ENCODE data around the gene LGALS9B. TPM values are rescaled to one million over a fixed set of nuclear protein-coding genes. Genes with fewer than 3 reads are reported as not detected.
"Not testable (repeated sequence)": the region's sequence is repeated elsewhere in the genome, so short reads cannot be mapped to it uniquely, and the experiment has no call there.

Gene LGALS9B
- total RNA-seq (not detected in 2 replicates), polyA plus RNA-seq (not detected in 2 replicates), polyA minus RNA-seq (not detected in 2 replicates), Bru-seq, nascent RNA (not detected), BruChase-seq, experiment 1, labeled RNA remaining after a 6-hour chase (not detected), BruChase-seq, experiment 2, labeled RNA remaining after a 2-hour chase (not detected)
- polyA plus RNA-seq (2011; cell fraction: cytosol; rRNA removed), result not detected in 2 replicates
- polyA plus RNA-seq (2011; cell fraction: nucleus; rRNA removed), result not detected in 2 replicates
- polyA plus RNA-seq (2012), result not detected in 2 replicates
- polyA minus RNA-seq (2011; cell fraction: cytosol; rRNA and poly(A)+ RNA removed), result not detected
- not detected in 2 replicates for polyA minus RNA-seq (2011; cell fraction: nucleus; rRNA and poly(A)+ RNA removed)
- long read RNA-seq, result 0 reads

- CTCF ChIA-PET; H3K4me3 ChIP-seq (replicated peaks in 1 of 3; ENCODE audit: insufficient read depth in 1 of 3, low read depth in 1 of 3, low read length in 3 of 3); H3K27me3 ChIP-seq (ENCODE audit: control insufficient read depth in 2 of 2, insufficient read depth in 2 of 2, low read length in 2 of 2); H3K36me3 ChIP-seq (ENCODE audit: control insufficient read depth in 2 of 2, extremely low read depth in 1 of 2, insufficient read depth in 2 of 2, low read length in 2 of 2); H3K27ac ChIP-seq (ENCODE audit: insufficient read depth, low read depth, low read length); intact Hi-C loops (cut with micrococcal nuclease); H3K4me1 ChIP-seq (ENCODE audit: control insufficient read depth, extremely low read depth, insufficient read depth, low read length); H3K9ac ChIP-seq (replicated peaks; ENCODE audit: extremely low read depth, insufficient read depth, low read length); DNase-seq (ENCODE audit: low read depth, low spot score); H2AFZ ChIP-seq (ENCODE audit: low read depth, low read length); dilution Hi-C loops (cut with MboI; ENCODE audit: extremely low pct_ligation_motif_present, low sequenced_read_pairs); POLR2A ChIA-PET; H3K4me2 ChIP-seq (ENCODE audit: insufficient read depth, low read length); H3K9me3 ChIP-seq (replicated peaks; ENCODE audit: control insufficient read depth, insufficient read depth, low read length); H4K20me1 ChIP-seq (replicated peaks; ENCODE audit: control insufficient read depth, extremely low read depth, insufficient read depth, low read length); H3K9me1 ChIP-seq (replicated peaks; ENCODE audit: control insufficient read depth, extremely low read depth, insufficient read depth, low read length); BruUV-seq (replicated peaks); FAIRE-seq; H3K79me2 ChIP-seq (ENCODE audit: control insufficient read depth, insufficient read depth, low read length): not testable (repeated sequence)
Measured at GRCh38 chr17:20467447-20467846, at the start of gene LGALS9B. TSS of gene LGALS9B (minus strand) at chr17:20467539. CDS start at chr17:20467470, 69 bp downstream.

- CTCF ChIA-PET; H3K4me1 ChIP-seq (ENCODE audit: control insufficient read depth, extremely low read depth, insufficient read depth, low read length); BruUV-seq (replicated peaks); FAIRE-seq; H2AFZ ChIP-seq (ENCODE audit: low read depth, low read length); H3K9me3 ChIP-seq (replicated peaks; ENCODE audit: control insufficient read depth, insufficient read depth, low read length); H3K9me1 ChIP-seq (replicated peaks; ENCODE audit: control insufficient read depth, extremely low read depth, insufficient read depth, low read length); POLR2A ChIA-PET; H3K4me3 ChIP-seq (replicated peaks in 1 of 3; ENCODE audit: insufficient read depth in 1 of 3, low read depth in 1 of 3, low read length in 3 of 3); H3K4me2 ChIP-seq (ENCODE audit: insufficient read depth, low read length); dilution Hi-C loops (cut with MboI; ENCODE audit: extremely low pct_ligation_motif_present, low sequenced_read_pairs); intact Hi-C loops (cut with micrococcal nuclease); DNase-seq (ENCODE audit: low read depth, low spot score); H3K9ac ChIP-seq (replicated peaks; ENCODE audit: extremely low read depth, insufficient read depth, low read length); H3K27me3 ChIP-seq (ENCODE audit: control insufficient read depth in 2 of 2, insufficient read depth in 2 of 2, low read length in 2 of 2); H3K27ac ChIP-seq (ENCODE audit: insufficient read depth, low read depth, low read length); H4K20me1 ChIP-seq (replicated peaks; ENCODE audit: control insufficient read depth, extremely low read depth, insufficient read depth, low read length); H3K36me3 ChIP-seq (ENCODE audit: control insufficient read depth in 2 of 2, extremely low read depth in 1 of 2, insufficient read depth in 2 of 2, low read length in 2 of 2); H3K79me2 ChIP-seq (ENCODE audit: control insufficient read depth, insufficient read depth, low read length): not testable (repeated sequence)
Measured at GRCh38 chr17:20516986-20517385, 49.6 kb upstream of the LGALS9B start.

GRCh38 chr17:20515099-20515498 is 47.8 kb upstream of the LGALS9B start:
- intact Hi-C loops (cut with micrococcal nuclease), result not testable (repeated sequence)

GRCh38 chr17:20513539-20513938 is 46.2 kb upstream of the LGALS9B start:
- H3K9me3 ChIP-seq (replicated peaks; ENCODE audit: control insufficient read depth, insufficient read depth, low read length); FAIRE-seq; dilution Hi-C loops (cut with MboI; ENCODE audit: extremely low pct_ligation_motif_present, low sequenced_read_pairs); POLR2A ChIA-PET; H3K27me3 ChIP-seq (ENCODE audit: control insufficient read depth in 2 of 2, insufficient read depth in 2 of 2, low read length in 2 of 2); H4K20me1 ChIP-seq (replicated peaks; ENCODE audit: control insufficient read depth, extremely low read depth, insufficient read depth, low read length); H3K4me3 ChIP-seq (replicated peaks in 1 of 3; ENCODE audit: insufficient read depth in 1 of 3, low read depth in 1 of 3, low read length in 3 of 3); intact Hi-C loops (cut with micrococcal nuclease); H3K79me2 ChIP-seq (ENCODE audit: control insufficient read depth, insufficient read depth, low read length); H3K4me2 ChIP-seq (ENCODE audit: insufficient read depth, low read length); H3K36me3 ChIP-seq (ENCODE audit: control insufficient read depth in 2 of 2, extremely low read depth in 1 of 2, insufficient read depth in 2 of 2, low read length in 2 of 2); H2AFZ ChIP-seq (ENCODE audit: low read depth, low read length); DNase-seq (ENCODE audit: low read depth, low spot score); H3K27ac ChIP-seq (ENCODE audit: insufficient read depth, low read depth, low read length); BruUV-seq (replicated peaks); H3K9me1 ChIP-seq (replicated peaks; ENCODE audit: control insufficient read depth, extremely low read depth, insufficient read depth, low read length); H3K9ac ChIP-seq (replicated peaks; ENCODE audit: extremely low read depth, insufficient read depth, low read length); H3K4me1 ChIP-seq (ENCODE audit: control insufficient read depth, extremely low read depth, insufficient read depth, low read length); CTCF ChIA-PET: not testable (repeated sequence)

More at GRCh38 chr17:20515099-20515498, 47.8 kb upstream of the LGALS9B start:
- H3K4me3 ChIP-seq (replicated peaks in 1 of 3; ENCODE audit: insufficient read depth in 1 of 3, low read depth in 1 of 3, low read length in 3 of 3); H3K9me3 ChIP-seq (replicated peaks; ENCODE audit: control insufficient read depth, insufficient read depth, low read length); H3K9me1 ChIP-seq (replicated peaks; ENCODE audit: control insufficient read depth, extremely low read depth, insufficient read depth, low read length); BruUV-seq (replicated peaks); H3K4me2 ChIP-seq (ENCODE audit: insufficient read depth, low read length); H2AFZ ChIP-seq (ENCODE audit: low read depth, low read length); FAIRE-seq; H3K27me3 ChIP-seq (ENCODE audit: control insufficient read depth in 2 of 2, insufficient read depth in 2 of 2, low read length in 2 of 2); H3K27ac ChIP-seq (ENCODE audit: insufficient read depth, low read depth, low read length); POLR2A ChIA-PET; CTCF ChIA-PET; H3K4me1 ChIP-seq (ENCODE audit: control insufficient read depth, extremely low read depth, insufficient read depth, low read length); H4K20me1 ChIP-seq (replicated peaks; ENCODE audit: control insufficient read depth, extremely low read depth, insufficient read depth, low read length); H3K36me3 ChIP-seq (ENCODE audit: control insufficient read depth in 2 of 2, extremely low read depth in 1 of 2, insufficient read depth in 2 of 2, low read length in 2 of 2); H3K79me2 ChIP-seq (ENCODE audit: control insufficient read depth, insufficient read depth, low read length); H3K9ac ChIP-seq (replicated peaks; ENCODE audit: extremely low read depth, insufficient read depth, low read length); DNase-seq (ENCODE audit: low read depth, low spot score); dilution Hi-C loops (cut with MboI; ENCODE audit: extremely low pct_ligation_motif_present, low sequenced_read_pairs): not testable (repeated sequence)

Data from endothelial cell of umbilical vein (primary cell).